GM12892 (cell line): Measurements from ENCODE around the gene COX7A2L.

Experiments used
- POLR2A ChIP-seq: IDR thresholded peaks from 2 replicates; pipeline ENCODE4 v1.6.1; 2011; ENCODE audit warnings: low read depth, low read length, control low read depth
- POLR2AphosphoS5 ChIP-seq: IDR thresholded peaks from 2 replicates; pipeline ENCODE4 v1.6.1; 2011; ENCODE audit warnings: low read depth, low read length, control low read depth
- TAF1 ChIP-seq: IDR thresholded peaks from 2 replicates; pipeline ENCODE4 v1.6.1; 2011; ENCODE audit warnings: low read depth, mild to moderate bottlenecking, control low read depth, low read length, borderline replicate concordance

GRCh38 chr2:42327125-42327524, 33.9 kb downstream of the COX7A2L start:
- no peak for TF ChIP-seq POLR2A
- TF ChIP-seq POLR2AphosphoS5 = no peak
- TF ChIP-seq TAF1 = no peak
